Retinal pigment epithelial cell (primary cell): Measurements from ENCODE around the gene MMP21.

Source experiments
- DNase-seq: peaks from one replicate; pipeline ENCODE4 v3.0.0-alpha.2; 2010; ENCODE audit warnings: low read depth
- H3K4me3 ChIP-seq: 2 replicates; pipeline ENCODE4 v1.5.1; 2011; ENCODE audit warnings: mild to moderate bottlenecking, low read length, control low read depth, moderate library complexity
- CTCF ChIP-seq: conservative IDR thresholded peaks from 2 replicates; pipeline ENCODE4 v1.5.1; 2011; ENCODE audit warnings: low read depth, low read length, control low read depth, inconsistent platforms

MMP21 gene

GRCh38 chr10:125816548-125816947 is 40.9 kb upstream of the MMP21 start:
- TF ChIP-seq CTCF, result no peak
- DNase-seq, result no peak
- H3K4me3 ChIP-seq, result no peak overlapping the region

GRCh38 chr10:125815764-125816163 is 40.1 kb upstream of the MMP21 start:
- no peak for TF ChIP-seq CTCF

GRCh38 chr10:125812128-125812750 is 36.6 kb upstream of the MMP21 start:
- H3K4me3 ChIP-seq, result no peak overlapping the region
- TF ChIP-seq CTCF, result no peak
- DNase-seq, result peak; percentile 53

More at GRCh38 chr10:125815764-125816163, 40.1 kb upstream of the MMP21 start:
- DNase-seq, result no peak
- H3K4me3 ChIP-seq, result no peak overlapping the region

- TF ChIP-seq CTCF, result no peak
- no peak overlapping the region for H3K4me3 ChIP-seq
- DNase-seq, result no peak
Measured at GRCh38 chr10:125811251-125811650, 35.6 kb upstream of the MMP21 start.

- TF ChIP-seq CTCF, result no peak
Measured at GRCh38 chr10:125808047-125808446, 32.4 kb upstream of the MMP21 start.

GRCh38 chr10:125802739-125803138 is 27.1 kb upstream of the MMP21 start:
- no peak for TF ChIP-seq CTCF
- no peak for DNase-seq
- H3K4me3 ChIP-seq, result no peak overlapping the region

More at GRCh38 chr10:125808047-125808446, 32.4 kb upstream of the MMP21 start:
- no peak overlapping the region for H3K4me3 ChIP-seq
- DNase-seq, result no peak

- no peak for TF ChIP-seq CTCF
- no peak overlapping the region for H3K4me3 ChIP-seq
- no peak for DNase-seq
Measured at GRCh38 chr10:125802131-125802530, 26.5 kb upstream of the MMP21 start.
